DOHH2 (cell line): ENCODE measurements around the gene COL18A1.

Experiments used
- H3F3A ChIP-seq: fragments of 200-600 bp; sonication (generic), shearing (Covaris generic); 2 replicates; pipeline ENCODE4 v1.6.0; 2016; ENCODE audit warnings: antibody characterized with exemption, mild to moderate bottlenecking; ENCODE audit not compliant: control insufficient read depth, insufficient read depth
- H3K27ac ChIP-seq: fragments of 200-600 bp; sonication (generic); 2 replicates; pipeline ENCODE4 v1.5.1; 2014; ENCODE audit warnings: low read depth, mild to moderate bottlenecking, low read length, moderate library complexity
- H3K27me3 ChIP-seq: fragments of 200-600 bp; sonication (generic); 2 replicates; pipeline ENCODE4 v1.6.1; 2014; ENCODE audit warnings: mild to moderate bottlenecking, low read length, mixed read lengths; ENCODE audit not compliant: control insufficient read depth
- H3K36me3 ChIP-seq: fragments of 200-600 bp; sonication (generic); 2 replicates; pipeline ENCODE4 v1.6.1; 2014; ENCODE audit warnings: mild to moderate bottlenecking, low read length, moderate library complexity, mixed read lengths; ENCODE audit not compliant: control insufficient read depth
- H3K4me1 ChIP-seq: fragments of 200-600 bp; sonication (generic); 2 replicates; pipeline ENCODE4 v1.6.1; 2014; ENCODE audit warnings: mild to moderate bottlenecking, low read length, mixed read lengths; ENCODE audit not compliant: control insufficient read depth
- H3K4me2 ChIP-seq: fragments of 200-600 bp; sonication (generic); 2 replicates; pipeline ENCODE4 v1.6.0; 2014; ENCODE audit warnings: mild to moderate bottlenecking, low read length, moderate library complexity
- H3K4me3 ChIP-seq: fragments of 200-600 bp; sonication (generic); 2 replicates; pipeline ENCODE4 v1.5.1; 2014; ENCODE audit warnings: mild to moderate bottlenecking, low read length, mixed read lengths
- H3K79me2 ChIP-seq: fragments of 200-600 bp; sonication (generic); 2 replicates; pipeline ENCODE4 v1.6.1; 2014; ENCODE audit warnings: mild to moderate bottlenecking, low read length, mixed read lengths; ENCODE audit not compliant: control insufficient read depth
- H3K9me2 ChIP-seq: fragments of 200-600 bp; sonication (generic); replicated peaks from 2 replicates; pipeline ENCODE4 v1.6.1; 2014; ENCODE audit warnings: mild to moderate bottlenecking, low read length, mixed read lengths; ENCODE audit not compliant: control insufficient read depth
- H3K9me3 ChIP-seq: fragments of 200-600 bp; sonication (generic); 2 replicates; pipeline ENCODE4 v1.6.1; 2014; ENCODE audit warnings: antibody characterized with exemption, low read length, mixed read lengths; ENCODE audit not compliant: control insufficient read depth, insufficient read depth
- H4K20me1 ChIP-seq: fragments of 200-600 bp; sonication (generic); 2 replicates; pipeline ENCODE4 v1.6.0; 2014; ENCODE audit warnings: low read depth, mild to moderate bottlenecking, antibody characterized with exemption, low read length, moderate library complexity; ENCODE audit not compliant: control insufficient read depth, insufficient read depth
- CTCF ChIP-seq: fragments of 200-600 bp; sonication (generic); IDR thresholded peaks from one replicate; pipeline ENCODE4 v1.5.1; 2014; ENCODE audit warnings: antibody characterized with exemption, mild to moderate bottlenecking, low read depth, low read length; ENCODE audit not compliant: poor library complexity, severe bottlenecking
- EZH2phosphoT487 ChIP-seq: fragments of 200-600 bp; sonication (generic); IDR thresholded peaks from 2 replicates; pipeline ENCODE4 v1.6.1; 2017; ENCODE audit warnings: borderline replicate concordance, mild to moderate bottlenecking, antibody characterized with exemption, low read length, moderate library complexity, mixed read lengths

Gene COL18A1

GRCh38 chr21:45403133-45403824 lies 1.7 kb upstream of the COL18A1 start:
- H3K4me1 ChIP-seq, result no peaks in the 10 kb centered on the region
- no peaks in the 10 kb centered on the region for H3F3A ChIP-seq
- H3K79me2 ChIP-seq, result no peaks in the 10 kb centered on the region
- H3K9me3 ChIP-seq, result no peaks in the 10 kb centered on the region
- no peak overlapping the region for H3K27ac ChIP-seq
- no peaks in the 10 kb centered on the region for H3K36me3 ChIP-seq
- H3K27me3 ChIP-seq, result peaks cover 11% of the 10 kb centered on the region; the same call in 1 of the 2 replicates
- no peak overlapping the region for H3K4me2 ChIP-seq
- H3K4me3 ChIP-seq, result no peak overlapping the region
- no peak for TF ChIP-seq EZH2phosphoT487
- no peak for TF ChIP-seq CTCF
- H3K9me2 ChIP-seq, result no peaks in the 10 kb centered on the region
- H4K20me1 ChIP-seq, result no peaks in the 10 kb centered on the region

GRCh38 chr21:45403825-45404729 lies 888 bp upstream of the COL18A1 start:
- H3K4me2 ChIP-seq, result no peak overlapping the region
- no peaks in the 10 kb centered on the region for H3K9me3 ChIP-seq
- H3K4me1 ChIP-seq, result no peaks in the 10 kb centered on the region
- no peaks in the 10 kb centered on the region for H3K79me2 ChIP-seq
- H4K20me1 ChIP-seq, result no peaks in the 10 kb centered on the region
- no peaks in the 10 kb centered on the region for H3K36me3 ChIP-seq
- H3K27me3 ChIP-seq, result peaks cover 11% of the 10 kb centered on the region; the same call in 1 of the 2 replicates
- no peaks in the 10 kb centered on the region for H3F3A ChIP-seq
- H3K27ac ChIP-seq, result no peak overlapping the region
- no peak overlapping the region for H3K4me3 ChIP-seq
- TF ChIP-seq EZH2phosphoT487, result no peak
- no peak for TF ChIP-seq CTCF
- no peaks in the 10 kb centered on the region for H3K9me2 ChIP-seq

- Histone ChIP-seq H3K4me1 (no peaks in the 10 kb centered on the region), H3K27ac (no peak overlapping the region)
Measured at GRCh38 chr21:45405271-45405818, 380 bp downstream of the COL18A1 start.

More at GRCh38 chr21:45405271-45405818, 380 bp downstream of the COL18A1 start:
- Histone ChIP-seq H3K4me3 (no peak overlapping the region), H3K36me3 (no peaks in the 10 kb centered on the region), H3K27me3 (peaks cover 11% of the 10 kb centered on the region; the same call in 1 of the 2 replicates), H3K4me2 (no peak overlapping the region), H4K20me1 (no peaks in the 10 kb centered on the region), H3F3A (no peaks in the 10 kb centered on the region), H3K9me3 (no peaks in the 10 kb centered on the region), H3K79me2 (no peaks in the 10 kb centered on the region), H3K9me2 (no peaks in the 10 kb centered on the region)
- TF ChIP-seq EZH2phosphoT487, result no peak
- no peak for TF ChIP-seq CTCF
